ENCODE results near the gene HOTAIR. TPM values are rescaled to one million over a fixed set of nuclear protein-coding genes. Genes with fewer than 3 reads are reported as not detected.

The HOTAIR gene
- total RNA-seq, 1 donor from 2014 or later = 1.4 TPM

DNA sequence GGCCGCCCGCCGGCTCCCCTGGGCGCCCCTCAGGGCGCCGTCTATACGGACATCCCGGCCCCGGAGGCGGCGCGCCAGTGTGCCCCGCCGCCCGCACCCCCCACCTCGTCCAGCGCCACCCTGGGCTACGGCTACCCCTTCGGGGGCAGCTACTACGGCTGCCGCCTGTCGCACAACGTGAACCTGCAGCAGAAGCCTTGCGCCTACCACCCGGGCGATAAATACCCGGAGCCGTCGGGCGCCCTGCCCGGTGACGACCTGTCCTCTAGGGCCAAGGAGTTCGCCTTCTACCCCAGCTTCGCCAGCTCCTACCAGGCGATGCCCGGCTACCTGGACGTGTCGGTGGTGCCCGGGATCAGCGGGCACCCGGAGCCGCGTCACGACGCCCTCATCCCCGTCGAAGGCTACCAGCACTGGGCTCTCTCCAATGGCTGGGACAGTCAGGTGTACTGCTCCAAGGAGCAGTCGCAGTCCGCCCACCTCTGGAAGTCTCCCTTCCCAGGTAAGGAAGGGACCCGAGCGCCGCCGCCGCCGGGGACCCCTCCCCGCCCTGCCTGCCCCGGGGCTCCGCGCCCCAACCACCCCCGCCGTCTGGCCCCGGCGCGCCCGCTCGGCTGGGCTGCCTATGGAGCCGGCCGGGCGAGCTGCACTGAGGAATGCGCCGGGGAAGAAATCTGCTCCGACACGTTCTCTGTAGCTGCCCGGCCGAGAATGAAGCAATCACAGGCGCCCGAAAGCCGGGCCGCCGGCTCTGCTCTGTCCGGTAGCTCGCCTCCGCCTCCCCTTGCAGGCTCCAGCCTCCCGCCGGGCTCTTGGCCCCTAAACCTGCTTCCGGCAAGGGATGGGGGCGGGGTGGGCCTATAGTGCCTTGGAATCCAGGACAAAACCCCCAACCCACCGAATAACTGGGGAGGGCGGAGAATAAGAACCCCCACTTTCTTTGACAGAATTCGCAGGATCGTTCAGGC, 35.3 kb downstream of the HOTAIR start:
- TF ChIP-seq, protein P1, sequence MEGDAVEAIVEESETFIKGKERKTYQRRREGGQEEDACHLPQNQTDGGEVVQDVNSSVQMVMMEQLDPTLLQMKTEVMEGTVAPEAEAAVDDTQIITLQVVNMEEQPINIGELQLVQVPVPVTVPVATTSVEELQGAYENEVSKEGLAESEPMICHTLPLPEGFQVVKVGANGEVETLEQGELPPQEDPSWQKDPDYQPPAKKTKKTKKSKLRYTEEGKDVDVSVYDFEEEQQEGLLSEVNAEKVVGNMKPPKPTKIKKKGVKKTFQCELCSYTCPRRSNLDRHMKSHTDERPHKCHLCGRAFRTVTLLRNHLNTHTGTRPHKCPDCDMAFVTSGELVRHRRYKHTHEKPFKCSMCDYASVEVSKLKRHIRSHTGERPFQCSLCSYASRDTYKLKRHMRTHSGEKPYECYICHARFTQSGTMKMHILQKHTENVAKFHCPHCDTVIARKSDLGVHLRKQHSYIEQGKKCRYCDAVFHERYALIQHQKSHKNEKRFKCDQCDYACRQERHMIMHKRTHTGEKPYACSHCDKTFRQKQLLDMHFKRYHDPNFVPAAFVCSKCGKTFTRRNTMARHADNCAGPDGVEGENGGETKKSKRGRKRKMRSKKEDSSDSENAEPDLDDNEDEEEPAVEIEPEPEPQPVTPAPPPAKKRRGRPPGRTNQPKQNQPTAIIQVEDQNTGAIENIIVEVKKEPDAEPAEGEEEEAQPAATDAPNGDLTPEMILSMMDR (IDR thresholded peaks at IDR 0.05; ENCODE audit: unreplicated experiment) = no peak
- Mint-ChIP-seq H3K36me3 (ENCODE audit: low read depth, unreplicated experiment) (peaks cover 8% of the 10 kb centered on the region), H3K27me3 (ENCODE audit: unreplicated experiment) (peaks cover 31% of the 10 kb centered on the region), H3K4me3 (ENCODE audit: unreplicated experiment) (no peak overlapping the region), H3K4me1 (ENCODE audit: unreplicated experiment) (peaks cover 18% of the 10 kb centered on the region), H3K9me3 (ENCODE audit: unreplicated experiment) (no peaks in the 10 kb centered on the region), H3K27ac (ENCODE audit: unreplicated experiment) (no peak overlapping the region)
- peak; percentile 62 for DNase-seq (ENCODE audit: low spot score)

DNA sequence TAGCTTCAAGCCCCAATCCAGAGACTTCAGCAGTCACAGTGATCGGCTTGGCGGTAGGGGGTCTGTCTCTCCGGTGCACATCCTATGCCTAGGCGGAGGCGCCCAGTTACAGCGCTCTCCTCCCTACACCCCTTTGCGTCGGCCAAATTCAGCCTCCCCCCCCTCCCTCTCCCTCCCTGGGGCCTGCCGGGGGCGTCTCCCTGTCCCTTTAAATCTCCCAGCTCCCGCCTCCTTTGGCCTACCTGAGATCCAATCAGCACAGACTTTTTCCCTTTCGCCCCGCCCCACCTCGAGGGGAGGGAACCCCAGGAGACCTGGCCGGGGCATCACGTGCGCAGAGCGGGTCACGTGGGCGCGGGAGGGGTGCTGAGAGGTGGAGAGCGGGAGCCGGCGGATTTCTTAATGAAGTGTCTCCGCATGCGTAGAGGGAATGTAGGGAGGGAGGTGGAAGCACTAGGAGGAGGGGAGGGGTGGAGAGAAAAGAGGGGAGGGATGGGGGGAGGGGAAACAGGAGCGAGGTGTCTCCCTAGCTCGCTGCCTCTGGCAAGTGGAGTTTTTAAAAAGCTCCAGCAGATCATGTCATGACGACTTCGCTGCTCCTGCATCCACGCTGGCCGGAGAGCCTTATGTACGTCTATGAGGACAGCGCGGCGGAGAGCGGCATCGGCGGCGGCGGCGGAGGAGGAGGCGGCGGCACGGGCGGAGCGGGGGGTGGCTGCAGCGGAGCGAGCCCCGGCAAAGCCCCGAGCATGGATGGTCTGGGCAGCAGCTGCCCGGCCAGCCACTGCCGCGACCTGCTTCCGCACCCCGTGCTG, 36.2 kb downstream of the HOTAIR start, which contains the start of gene HOXC13:
Gene HOXC13 (plus strand): TSS at position 506 of the 815 bp plus-strand sequence. CDS start 76 bp downstream, at position 582.
- TF ChIP-seq, protein P1 (IDR thresholded peaks at IDR 0.05; ENCODE audit: unreplicated experiment) = no peak
- Mint-ChIP-seq H3K27me3 (ENCODE audit: unreplicated experiment) (peaks cover 34% of the 10 kb centered on the region), H3K9me3 (ENCODE audit: unreplicated experiment) (no peaks in the 10 kb centered on the region), H3K4me3 (ENCODE audit: unreplicated experiment) (no peak within 1 kb of the TSS), H3K4me1 (ENCODE audit: unreplicated experiment) (peaks cover 18% of the 10 kb centered on the region), H3K27ac (ENCODE audit: unreplicated experiment) (peak within 1 kb of the TSS; percentile 45), H3K36me3 (ENCODE audit: low read depth, unreplicated experiment) (peaks cover 8% of the 10 kb centered on the region)
- peak; percentile 90 for DNase-seq (ENCODE audit: low spot score)

DNA sequence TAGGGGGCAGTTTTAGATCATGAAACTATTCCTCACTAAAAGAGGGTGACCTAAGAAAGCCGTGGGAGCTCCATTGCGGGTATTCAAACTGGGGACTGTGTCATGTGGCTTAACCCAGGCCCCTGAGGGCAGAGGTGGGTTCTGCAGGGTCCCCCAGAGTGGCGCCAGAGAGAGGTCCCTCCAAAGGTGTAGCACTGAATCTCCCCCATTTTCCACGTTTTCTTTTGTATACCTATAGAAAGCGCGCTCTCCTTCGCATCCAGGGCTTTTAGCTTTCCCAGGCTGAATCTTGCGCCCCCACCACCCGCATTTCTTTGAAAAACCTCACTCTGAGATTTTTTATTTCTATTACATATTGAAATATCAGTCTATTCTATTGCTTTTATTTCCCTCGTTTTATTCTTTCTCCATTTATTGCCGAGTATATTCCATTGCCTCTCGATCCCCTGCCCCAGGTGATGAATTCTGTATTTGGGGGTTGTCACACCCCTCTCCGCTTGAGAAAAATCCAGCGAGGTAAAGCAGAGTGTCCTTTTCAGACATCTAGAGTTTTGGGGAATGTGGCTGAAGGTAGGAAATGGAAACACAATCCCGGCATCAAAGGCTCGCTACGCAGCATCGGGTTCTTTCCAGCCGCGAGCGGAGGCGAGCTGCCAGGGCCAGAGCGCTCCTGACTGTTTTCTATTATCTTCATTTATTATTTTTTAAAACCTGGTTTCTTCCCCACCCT, 37.0 kb downstream of the HOTAIR start:
- TF ChIP-seq, protein P1 (IDR thresholded peaks at IDR 0.05; ENCODE audit: unreplicated experiment) = no peak
- H3K4me3 Mint-ChIP-seq (ENCODE audit: unreplicated experiment) = no peak overlapping the region
- H3K9me3 Mint-ChIP-seq (ENCODE audit: unreplicated experiment) = no peaks in the 10 kb centered on the region
- peaks cover 8% of the 10 kb centered on the region for H3K36me3 Mint-ChIP-seq (ENCODE audit: low read depth, unreplicated experiment)
- peaks cover 37% of the 10 kb centered on the region for H3K27me3 Mint-ChIP-seq (ENCODE audit: unreplicated experiment)
- peaks cover 18% of the 10 kb centered on the region for H3K4me1 Mint-ChIP-seq (ENCODE audit: unreplicated experiment)
- peak overlapping the region; percentile 45 for H3K27ac Mint-ChIP-seq (ENCODE audit: unreplicated experiment)
- DNase-seq (ENCODE audit: low spot score) = no peak

DNA sequence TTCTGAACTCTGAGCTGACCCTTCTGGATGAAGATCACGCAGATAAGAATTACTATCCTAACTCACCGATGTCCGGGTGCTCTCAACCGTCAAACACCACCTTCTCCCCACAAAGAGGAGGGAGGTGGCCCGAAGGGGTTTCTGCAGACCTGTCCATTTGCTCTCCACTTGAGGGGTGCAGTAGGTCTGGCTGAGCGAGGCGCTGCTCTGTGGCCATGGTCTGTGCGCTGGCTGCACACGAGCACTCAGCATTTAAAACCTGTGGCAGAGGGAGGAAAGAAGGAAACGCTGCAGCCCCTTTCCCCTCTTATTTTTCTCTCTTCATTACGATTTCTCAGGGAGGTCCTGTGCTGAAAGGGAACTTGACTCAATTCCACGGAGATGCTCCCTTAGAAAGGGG, 37.7 kb downstream of the HOTAIR start:
- H3K4me3 Mint-ChIP-seq (ENCODE audit: unreplicated experiment) = no peak overlapping the region

More for the DNA sequence above, 37.7 kb downstream of the HOTAIR start:
- DNase-seq (ENCODE audit: low spot score) = no peak
- TF ChIP-seq, protein P1 (IDR thresholded peaks at IDR 0.05; ENCODE audit: unreplicated experiment) = no peak
- H3K4me1 Mint-ChIP-seq (ENCODE audit: unreplicated experiment) = peaks cover 17% of the 10 kb centered on the region
- peaks cover 42% of the 10 kb centered on the region for H3K27me3 Mint-ChIP-seq (ENCODE audit: unreplicated experiment)
- H3K27ac Mint-ChIP-seq (ENCODE audit: unreplicated experiment) = no peak overlapping the region
- H3K9me3 Mint-ChIP-seq (ENCODE audit: unreplicated experiment) = no peaks in the 10 kb centered on the region
- H3K36me3 Mint-ChIP-seq (ENCODE audit: low read depth, unreplicated experiment) = peaks cover 8% of the 10 kb centered on the region
